GM21360 (cell line): Measurements from ENCODE around the gene SDF4.

ENCODE experiments used
- ATAC-seq: cut with Tn5 transposase; IDR thresholded peaks from one replicate; pipeline ENCODE4 v1.9.1; 2021; ENCODE audit warnings: mild to moderate bottlenecking, moderate library complexity; ENCODE audit not compliant: unreplicated experiment

SDF4 gene

GRCh38 chr1:1215080-1215676, 16.6 kb downstream of the SDF4 start:
- no peak for ATAC-seq

GRCh38 chr1:1213345-1214265, 18.2 kb downstream of the SDF4 start, which contains the start of gene TNFRSF4:
TSS of gene TNFRSF4 (minus strand) at chr1:1214153. CDS start at chr1:1214127, 26 bp downstream.
- no peak for ATAC-seq

GRCh38 chr1:1212780-1213344, 18.9 kb downstream of the SDF4 start:
- ATAC-seq = no peak

GRCh38 chr1:1211541-1212441, 20.0 kb downstream of the SDF4 start:
- ATAC-seq = no peak

- no peak for ATAC-seq
Measured at GRCh38 chr1:1210726-1211540, 20.9 kb downstream of the SDF4 start.

GRCh38 chr1:1208713-1209433, 22.9 kb downstream of the SDF4 start:
- ATAC-seq = no peak

- ATAC-seq = no peak
Measured at GRCh38 chr1:1207571-1207892, 24.3 kb downstream of the SDF4 start.

GRCh38 chr1:1206966-1207531, 24.8 kb downstream of the SDF4 start:
- no peak for ATAC-seq

GRCh38 chr1:1206376-1206965, 25.3 kb downstream of the SDF4 start, which contains the start of gene TNFRSF18:
TSS of gene TNFRSF18 (minus strand) at chr1:1206592. CDS start at chr1:1206571, 21 bp downstream.
- no peak for ATAC-seq

- ATAC-seq = no peak
Measured at GRCh38 chr1:1205769-1206375, 25.9 kb downstream of the SDF4 start.

- no peak for ATAC-seq
Measured at GRCh38 chr1:1204998-1205768, 26.6 kb downstream of the SDF4 start.

- ATAC-seq = no peak
Measured at GRCh38 chr1:1204425-1204920, 27.3 kb downstream of the SDF4 start.

GRCh38 chr1:1203561-1204424, 28.0 kb downstream of the SDF4 start:
- no peak for ATAC-seq

- no peak for ATAC-seq
Measured at GRCh38 chr1:1202831-1203560, 28.8 kb downstream of the SDF4 start.
